Adipocyte (in vitro differentiated cells): ENCODE measurements around the gene KRT13.

Source experiments
- DNase-seq: peaks from one replicate; pipeline ENCODE4 v3.0.0-alpha.2; 2015; ENCODE audit warnings: low read depth
- H3K27me3 ChIP-seq: replicated peaks from 2 replicates; pipeline ENCODE4 v1.7.0; 2013; ENCODE audit warnings: mild to moderate bottlenecking, low read length, moderate library complexity; ENCODE audit not compliant: control insufficient read depth, insufficient read depth
- H3K36me3 ChIP-seq: 2 replicates; pipeline ENCODE4 v1.7.0; 2013; ENCODE audit warnings: low read length, mild to moderate bottlenecking, moderate library complexity; ENCODE audit not compliant: control insufficient read depth, insufficient read depth, severe bottlenecking
- H3K4me1 ChIP-seq: 2 replicates; pipeline ENCODE4 v1.7.0; 2013; ENCODE audit warnings: mild to moderate bottlenecking, low read length, moderate library complexity; ENCODE audit not compliant: control insufficient read depth, insufficient read depth
- H3K4me3 ChIP-seq: 2 replicates; pipeline ENCODE4 v1.7.0; 2013; ENCODE audit warnings: mild to moderate bottlenecking, low read length, moderate library complexity
- H3K9ac ChIP-seq: 2 replicates; pipeline ENCODE4 v1.7.0; 2013; ENCODE audit warnings: mild to moderate bottlenecking, low read length, moderate library complexity
- H3K9me3 ChIP-seq: 2 replicates; pipeline ENCODE4 v1.7.0; 2013; ENCODE audit warnings: mild to moderate bottlenecking, low read length, moderate library complexity; ENCODE audit not compliant: control insufficient read depth

Gene KRT13

DNA sequence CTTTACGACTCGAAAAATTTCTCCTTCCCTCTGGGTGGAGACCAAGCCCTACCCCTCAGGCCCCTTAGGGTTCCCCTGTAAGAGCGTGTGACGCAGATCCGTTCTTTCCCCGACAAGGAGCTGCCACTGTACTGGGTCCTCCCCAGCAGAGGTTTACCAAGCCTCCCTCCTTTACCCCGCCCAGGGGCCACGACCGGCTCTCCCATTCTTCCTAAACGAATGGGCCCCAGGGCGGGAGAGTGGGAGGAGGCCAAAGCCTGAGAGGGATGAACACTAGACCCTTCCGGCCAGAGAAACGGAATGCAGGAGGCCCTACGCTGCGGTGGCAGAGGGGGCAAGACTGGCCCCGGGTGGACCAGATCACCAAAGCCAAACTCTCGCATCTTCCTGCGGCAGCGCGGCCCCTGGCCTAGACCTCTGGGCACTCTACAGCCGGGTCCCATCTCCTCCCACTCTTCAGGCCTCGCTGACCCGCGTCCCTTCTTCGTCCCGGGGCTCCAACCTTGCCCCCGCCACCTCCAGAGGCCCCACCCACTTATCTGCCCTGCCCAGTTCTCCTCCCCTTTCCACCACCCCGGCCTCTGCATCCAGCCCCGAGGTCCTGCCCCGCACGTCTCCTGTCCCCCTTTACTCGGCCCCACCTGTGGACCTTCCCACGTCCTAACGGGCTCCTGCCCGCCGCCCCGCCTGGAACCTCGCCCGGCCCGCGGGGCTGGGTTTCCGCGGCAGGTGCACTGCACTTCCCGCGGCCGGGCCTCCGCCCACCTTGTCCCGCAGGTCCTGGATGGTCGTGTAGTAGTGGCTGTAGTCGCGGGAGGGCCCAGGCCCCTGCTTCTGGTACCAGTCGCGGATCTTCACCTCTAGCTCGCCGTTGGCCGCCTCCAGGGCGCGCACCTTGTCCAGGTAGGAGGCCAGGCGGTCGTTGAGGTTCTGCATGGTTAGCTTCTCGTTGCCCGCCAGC lies 21.9 kb upstream of the KRT13 start:
- no peaks in the 10 kb centered on the region for H3K9me3 ChIP-seq
- DNase-seq: peak; percentile 37
- peaks cover 13% of the 10 kb centered on the region for H3K27me3 ChIP-seq
- no peak overlapping the region for H3K9ac ChIP-seq
- H3K36me3 ChIP-seq: no peaks in the 10 kb centered on the region
- H3K4me3 ChIP-seq: peak overlapping the region; percentile 65
- peaks cover 10% of the 10 kb centered on the region for H3K4me1 ChIP-seq

- Histone ChIP-seq H3K4me1 (peaks cover 4% of the 10 kb centered on the region), H3K27me3 (peaks cover 17% of the 10 kb centered on the region), H3K9ac (no peak overlapping the region), H3K36me3 (no peaks in the 10 kb centered on the region), H3K4me3 (no peak overlapping the region), H3K9me3 (no peaks in the 10 kb centered on the region)
- DNase-seq: no peak
Measured at GRCh38 chr17:41524261-41524660, 18.8 kb upstream of the KRT13 start.

DNA sequence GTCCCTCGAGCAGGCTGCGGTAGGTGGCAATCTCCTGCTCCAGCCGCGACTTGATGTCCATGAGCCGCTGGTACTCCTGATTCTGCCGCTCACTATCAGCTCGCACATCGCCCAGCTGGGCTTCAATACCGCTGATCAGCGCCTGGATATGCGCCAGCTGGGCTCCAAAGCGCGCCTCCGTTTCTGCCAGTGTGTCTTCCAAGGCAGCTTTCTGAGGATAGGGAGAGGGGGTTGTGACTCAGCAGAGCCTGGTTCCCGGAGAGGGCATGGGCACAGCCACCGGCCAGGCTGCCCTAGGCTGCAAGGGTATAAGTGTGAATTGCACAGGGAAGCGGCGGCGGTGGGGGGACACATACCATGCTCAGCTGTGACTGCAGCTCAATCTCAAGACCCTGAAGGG lies 18.4 kb upstream of the KRT13 start:
- DNase-seq: no peak
- H3K4me3 ChIP-seq: no peak overlapping the region
- H3K9ac ChIP-seq: no peak overlapping the region
- H3K4me1 ChIP-seq: peaks cover 4% of the 10 kb centered on the region
- peaks cover 17% of the 10 kb centered on the region for H3K27me3 ChIP-seq
- H3K36me3 ChIP-seq: no peaks in the 10 kb centered on the region
- H3K9me3 ChIP-seq: no peaks in the 10 kb centered on the region

GRCh38 chr17:41523225-41523593 lies 17.8 kb upstream of the KRT13 start:
- H3K4me1 ChIP-seq: peaks cover 4% of the 10 kb centered on the region
- no peak for DNase-seq
- H3K9ac ChIP-seq: no peak overlapping the region
- H3K36me3 ChIP-seq: no peaks in the 10 kb centered on the region
- peaks cover 17% of the 10 kb centered on the region for H3K27me3 ChIP-seq
- no peaks in the 10 kb centered on the region for H3K9me3 ChIP-seq
- no peak overlapping the region for H3K4me3 ChIP-seq

GRCh38 chr17:41522301-41523224 lies 17.2 kb upstream of the KRT13 start:
- no peak overlapping the region for H3K9ac ChIP-seq
- H3K27me3 ChIP-seq: peaks cover 14% of the 10 kb centered on the region
- no peak overlapping the region for H3K4me3 ChIP-seq
- no peak for DNase-seq
- H3K36me3 ChIP-seq: no peaks in the 10 kb centered on the region
- H3K9me3 ChIP-seq: no peaks in the 10 kb centered on the region
- peaks cover 4% of the 10 kb centered on the region for H3K4me1 ChIP-seq

- peaks cover 4% of the 10 kb centered on the region for H3K4me1 ChIP-seq
- peak; percentile 46 for DNase-seq
- H3K36me3 ChIP-seq: no peaks in the 10 kb centered on the region
- no peak overlapping the region for H3K4me3 ChIP-seq
- H3K27me3 ChIP-seq: peaks cover 10% of the 10 kb centered on the region
- no peaks in the 10 kb centered on the region for H3K9me3 ChIP-seq
- no peak overlapping the region for H3K9ac ChIP-seq
Measured at GRCh38 chr17:41521574-41522261, 16.3 kb upstream of the KRT13 start.

DNA sequence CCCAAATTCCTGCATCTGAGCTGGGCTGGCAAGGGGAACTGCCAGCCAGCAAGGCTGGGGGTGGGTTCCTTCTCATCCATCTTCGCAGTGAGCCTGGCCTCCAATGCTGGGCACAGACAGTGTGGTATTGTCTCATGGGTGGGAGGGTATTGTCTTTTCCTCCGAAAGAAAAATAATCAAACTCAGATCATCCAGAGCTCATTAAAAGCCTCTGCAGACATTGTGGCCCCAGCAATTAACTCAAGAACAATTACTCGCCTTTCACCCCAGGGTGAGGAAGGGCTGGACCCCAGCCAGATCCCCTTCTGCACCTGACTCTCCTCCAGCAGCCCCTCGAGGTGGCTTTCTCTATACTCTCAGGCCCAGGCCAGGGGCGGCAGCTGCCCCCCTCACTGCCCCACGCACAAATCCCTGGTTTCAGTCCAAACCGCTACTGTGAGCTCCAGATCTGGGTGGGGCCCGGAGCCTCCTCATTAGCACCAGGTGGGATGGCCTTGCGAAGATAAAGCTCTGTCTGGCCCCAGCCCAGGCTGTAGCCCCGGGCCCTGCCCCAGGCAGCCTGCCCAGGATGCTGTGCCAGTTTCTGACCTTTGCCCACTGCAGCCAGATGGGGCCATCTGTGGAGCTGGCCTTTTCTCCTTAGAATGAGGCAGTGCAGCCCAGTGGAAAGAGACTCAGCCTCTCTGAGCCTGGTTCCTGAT lies 15.6 kb upstream of the KRT13 start:
- no peak overlapping the region for H3K9ac ChIP-seq
- H3K9me3 ChIP-seq: no peaks in the 10 kb centered on the region
- no peak overlapping the region for H3K4me3 ChIP-seq
- peaks cover 4% of the 10 kb centered on the region for H3K4me1 ChIP-seq
- H3K27me3 ChIP-seq: peaks cover 9% of the 10 kb centered on the region
- no peaks in the 10 kb centered on the region for H3K36me3 ChIP-seq
- DNase-seq: no peak

DNA sequence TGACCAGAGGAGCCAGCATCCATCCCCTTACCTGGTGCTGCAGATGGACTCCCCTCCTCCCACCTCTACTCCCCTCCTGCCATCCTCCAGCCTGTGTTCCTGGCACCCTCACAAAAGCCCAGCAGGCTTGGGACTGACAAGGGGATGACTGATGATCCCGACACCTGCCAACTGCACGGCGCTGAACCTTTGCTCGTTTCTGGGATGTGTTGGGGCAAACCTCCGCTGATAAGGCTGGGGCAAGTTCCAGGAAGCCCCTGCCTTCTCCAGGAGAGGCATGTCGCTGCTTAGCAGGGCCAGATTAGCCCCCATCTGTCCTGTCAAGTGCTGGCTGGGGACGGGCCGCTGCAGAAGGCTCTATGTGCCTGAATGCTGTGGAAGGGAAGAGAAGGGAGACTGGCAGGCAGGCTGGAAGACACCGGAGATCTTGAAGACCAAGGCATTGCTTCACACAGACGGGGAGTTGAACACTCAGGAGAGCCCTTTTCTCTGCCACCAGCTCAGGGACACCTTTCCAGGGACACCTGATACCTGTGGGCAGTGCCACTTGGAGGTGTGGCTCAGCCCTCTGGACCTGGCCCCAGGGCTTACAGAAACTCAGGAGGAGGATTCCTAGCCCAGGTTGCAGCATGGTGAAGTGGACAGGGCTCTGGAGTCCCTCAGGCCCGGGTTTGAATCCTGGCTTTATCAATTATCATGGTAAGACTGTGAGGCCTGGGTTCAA lies 14.3 kb upstream of the KRT13 start:
- no peaks in the 10 kb centered on the region for H3K36me3 ChIP-seq
- DNase-seq: no peak

DNA sequence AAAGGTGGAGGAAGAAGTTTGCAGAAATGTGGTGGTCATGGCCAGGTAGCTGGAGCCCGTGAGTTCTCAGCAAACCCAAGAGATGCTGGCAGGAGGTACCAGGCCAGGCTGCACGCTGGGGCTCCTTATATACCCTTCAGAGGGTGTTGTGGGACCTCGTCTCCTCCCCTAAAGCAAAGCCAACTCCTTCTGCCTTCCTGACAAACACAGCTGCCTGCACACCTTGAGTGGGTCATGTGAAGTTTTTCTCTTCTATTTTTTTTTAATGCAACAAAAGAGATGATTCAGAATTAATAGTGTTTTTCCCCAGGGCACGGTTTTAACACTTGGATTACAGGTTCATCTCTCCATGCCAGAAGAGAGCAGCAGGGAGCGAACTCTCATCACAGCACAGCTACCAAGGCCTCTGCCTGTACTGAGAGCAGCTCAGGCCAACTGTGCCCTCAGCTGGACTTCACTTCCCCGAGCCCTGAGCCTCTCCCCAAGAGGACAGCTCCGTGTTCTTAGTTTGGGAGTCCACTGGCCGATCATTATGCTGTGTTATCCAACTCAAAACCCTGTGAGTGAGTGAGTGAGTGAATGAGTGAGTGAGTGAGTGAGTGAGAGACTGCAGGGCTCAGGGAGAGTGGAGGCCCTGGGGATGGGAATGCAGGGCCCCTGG lies 13.5 kb upstream of the KRT13 start, which contains the start of gene KRT15:
Gene KRT15 (minus strand): TSS at position 102 of the 661 bp plus-strand sequence. CDS start 63 bp downstream, at position 39.
- Histone ChIP-seq H3K9me3 (no peaks in the 10 kb centered on the region), H3K4me3 (no peak within 1 kb of the TSS), H3K9ac (no peak within 1 kb of the TSS), H3K4me1 (peaks cover 4% of the 10 kb centered on the region), H3K27me3 (peaks cover 15% of the 10 kb centered on the region), H3K36me3 (no peaks in the 10 kb centered on the region)
- no peak for DNase-seq

More for the DNA sequence above, 14.3 kb upstream of the KRT13 start:
- Histone ChIP-seq H3K9me3 (no peaks in the 10 kb centered on the region), H3K9ac (no peak overlapping the region), H3K4me3 (no peak overlapping the region), H3K4me1 (peaks cover 4% of the 10 kb centered on the region), H3K27me3 (peaks cover 12% of the 10 kb centered on the region)
